LoVo (cell line): ENCODE data around the gene ERBB2.
"Not testable (repeated sequence)": the region's sequence is repeated elsewhere in the genome, so short reads cannot be mapped to it uniquely, and the experiment has no call there.

Experiments
- DNase-seq: peaks from one replicate; pipeline ENCODE4 v3.0.0-alpha.2; 2016; ENCODE audit warnings: low spot score

ERBB2 gene

DNA sequence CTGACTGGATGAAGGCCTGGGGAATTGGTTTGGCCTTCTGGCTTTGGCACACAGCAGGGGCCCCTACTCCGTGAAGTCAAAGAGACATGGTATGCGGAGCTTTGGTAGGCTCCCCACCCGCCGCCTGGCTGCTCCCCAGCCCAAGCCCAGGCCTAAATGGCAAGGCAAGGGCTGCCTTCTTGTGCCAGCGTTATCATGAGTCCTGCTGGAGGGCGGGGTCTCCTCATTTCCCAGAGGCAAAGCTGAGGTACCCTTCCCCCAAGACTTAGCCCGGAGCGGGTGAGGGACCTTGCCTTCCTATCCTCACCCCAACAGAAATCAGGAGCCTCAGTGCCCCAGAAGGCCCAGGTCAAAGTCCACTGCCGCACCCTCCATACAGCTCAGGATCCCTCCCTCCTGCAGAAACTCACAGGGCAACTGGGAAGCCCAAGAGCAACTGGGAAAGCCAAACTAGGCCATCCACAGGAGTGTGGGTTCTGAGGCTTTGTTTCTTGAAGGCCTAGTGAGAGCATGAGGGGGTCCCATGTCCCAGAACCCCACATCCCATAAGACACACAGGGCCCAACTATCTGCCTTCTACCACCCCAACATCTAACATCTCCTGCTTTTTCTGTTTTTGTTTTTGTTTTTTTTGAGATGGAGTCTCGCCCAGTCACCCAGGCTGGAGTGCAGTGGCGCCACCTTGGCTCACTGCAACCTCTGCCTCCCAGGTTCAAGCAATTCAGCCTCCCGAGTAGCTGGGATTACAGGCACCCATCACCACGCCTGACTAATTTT is 21.3 kb upstream of the ERBB2 start:
- DNase-seq = peak; percentile 71

DNA sequence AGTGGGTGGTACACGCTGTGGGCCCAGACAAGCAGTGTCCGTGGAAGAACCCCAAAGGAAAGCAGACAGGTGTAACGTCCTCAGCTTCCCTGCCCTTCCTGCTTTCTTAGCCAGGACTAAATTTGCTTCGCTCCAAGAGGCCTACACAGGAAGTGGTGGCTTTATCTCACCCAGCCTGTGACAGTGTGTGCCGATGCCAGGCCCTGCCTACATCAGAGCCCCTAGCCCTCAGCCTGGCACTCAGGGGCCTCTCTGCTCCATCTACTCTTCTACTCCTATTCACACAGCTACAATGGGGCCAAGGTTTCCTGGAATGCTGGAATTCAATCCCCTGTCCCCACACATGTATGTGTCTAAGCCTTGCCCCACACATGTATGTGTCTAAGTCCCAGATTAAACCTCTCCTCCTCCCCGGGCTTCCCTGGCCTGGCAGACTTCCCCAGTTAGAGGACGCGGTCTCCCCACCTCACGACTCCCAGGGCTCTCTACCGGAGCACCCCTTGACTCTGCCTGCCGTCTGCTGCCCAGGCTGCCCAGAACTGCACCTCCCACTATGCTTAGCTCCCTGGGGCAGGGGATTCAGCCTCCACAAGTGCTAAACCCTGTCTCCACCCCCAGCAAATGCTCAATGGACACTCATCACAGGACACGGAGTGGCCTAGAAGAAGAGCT is 20.2 kb upstream of the ERBB2 start:
- no peak for DNase-seq

DNA sequence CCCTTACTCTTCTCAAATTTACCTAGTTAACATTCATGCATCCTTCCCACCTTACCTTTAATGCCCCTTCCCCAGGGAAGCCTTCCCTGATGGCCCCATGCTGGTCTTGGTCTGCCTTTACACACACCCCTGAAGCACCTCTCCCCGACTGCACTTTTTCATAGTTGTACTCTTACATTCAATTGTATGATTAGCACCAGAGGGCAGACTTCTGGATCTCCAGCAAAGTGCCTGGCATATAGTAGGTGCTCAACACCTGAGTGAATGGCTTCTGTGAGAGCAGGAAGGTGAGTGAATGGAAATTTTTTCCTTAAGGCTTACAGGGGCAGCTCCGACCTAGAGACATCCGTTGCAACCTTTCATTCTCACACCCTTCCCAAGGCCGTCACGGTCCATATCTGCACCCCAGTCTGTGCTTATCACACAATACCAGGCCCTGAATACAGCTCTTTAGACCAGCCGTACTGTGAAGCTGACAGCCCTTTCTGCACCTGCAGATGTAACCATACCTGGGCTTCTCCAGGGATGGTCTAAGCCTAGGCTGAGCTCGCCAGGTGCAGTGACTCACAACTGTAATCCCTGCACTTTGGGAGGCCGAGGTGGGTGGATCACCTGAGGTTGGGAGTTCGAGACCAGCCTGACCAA is 16.4 kb upstream of the ERBB2 start:
- DNase-seq = no peak

DNA sequence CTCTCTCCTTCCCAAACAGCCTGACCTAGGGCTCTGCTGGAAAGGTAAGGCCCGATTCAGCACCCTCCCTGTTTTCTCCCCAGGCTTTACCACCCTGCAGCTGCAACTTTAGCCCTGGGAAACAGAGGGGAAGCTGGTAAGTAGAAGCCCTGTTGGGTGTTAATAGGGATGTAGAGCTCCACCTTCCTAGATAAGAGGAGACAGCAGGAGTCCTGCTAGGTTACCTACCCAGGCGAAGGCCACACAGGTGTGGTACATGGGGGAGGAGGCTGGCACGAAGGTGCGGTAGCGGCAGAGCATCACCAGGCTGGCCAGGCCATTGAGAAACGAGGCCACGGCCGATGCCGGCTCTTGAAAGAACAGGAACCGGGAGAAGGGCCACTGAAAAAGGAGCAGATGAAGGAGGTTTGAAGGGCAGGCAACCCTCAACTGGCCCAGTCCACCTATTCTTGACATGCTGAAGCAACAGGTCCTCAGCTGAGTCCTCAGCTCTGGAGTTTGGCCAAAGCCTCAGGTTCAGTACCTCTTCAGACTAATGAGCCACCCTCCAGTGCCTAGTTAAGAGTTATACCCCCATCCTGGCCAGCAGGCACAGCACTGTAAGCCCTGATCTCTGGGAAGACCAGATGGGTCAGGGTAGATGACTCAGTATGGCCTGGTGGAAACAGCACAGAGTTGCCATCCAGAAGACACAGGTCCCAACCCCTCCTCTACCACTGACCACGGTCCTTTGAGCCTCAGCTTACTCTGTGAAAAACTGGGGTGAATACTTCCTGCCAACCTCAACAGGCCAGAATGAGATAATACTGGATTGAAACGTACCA is 15.3 kb upstream of the ERBB2 start:
- no peak for DNase-seq

DNA sequence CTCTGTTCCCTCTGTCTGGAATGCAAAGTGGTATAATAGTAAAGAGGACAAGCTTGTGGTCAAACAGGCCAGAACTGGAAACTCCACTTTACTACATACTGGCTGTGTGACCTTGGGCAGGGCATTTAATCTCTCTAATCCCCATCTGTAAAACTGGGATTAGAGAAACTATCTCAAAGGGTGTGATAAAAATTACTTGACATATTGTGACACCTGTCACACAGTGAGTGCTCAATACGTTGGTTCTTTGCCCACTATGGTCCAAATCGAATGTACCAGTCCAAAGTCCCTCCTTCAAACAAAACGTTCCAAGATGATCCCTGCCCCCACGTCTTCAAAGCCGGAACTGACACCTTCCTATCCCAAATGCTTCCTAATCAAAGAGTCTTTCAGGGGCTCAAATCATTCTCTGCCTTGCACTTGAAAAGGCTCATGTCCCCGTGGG is 12.7 kb upstream of the ERBB2 start:
- no peak for DNase-seq

DNA sequence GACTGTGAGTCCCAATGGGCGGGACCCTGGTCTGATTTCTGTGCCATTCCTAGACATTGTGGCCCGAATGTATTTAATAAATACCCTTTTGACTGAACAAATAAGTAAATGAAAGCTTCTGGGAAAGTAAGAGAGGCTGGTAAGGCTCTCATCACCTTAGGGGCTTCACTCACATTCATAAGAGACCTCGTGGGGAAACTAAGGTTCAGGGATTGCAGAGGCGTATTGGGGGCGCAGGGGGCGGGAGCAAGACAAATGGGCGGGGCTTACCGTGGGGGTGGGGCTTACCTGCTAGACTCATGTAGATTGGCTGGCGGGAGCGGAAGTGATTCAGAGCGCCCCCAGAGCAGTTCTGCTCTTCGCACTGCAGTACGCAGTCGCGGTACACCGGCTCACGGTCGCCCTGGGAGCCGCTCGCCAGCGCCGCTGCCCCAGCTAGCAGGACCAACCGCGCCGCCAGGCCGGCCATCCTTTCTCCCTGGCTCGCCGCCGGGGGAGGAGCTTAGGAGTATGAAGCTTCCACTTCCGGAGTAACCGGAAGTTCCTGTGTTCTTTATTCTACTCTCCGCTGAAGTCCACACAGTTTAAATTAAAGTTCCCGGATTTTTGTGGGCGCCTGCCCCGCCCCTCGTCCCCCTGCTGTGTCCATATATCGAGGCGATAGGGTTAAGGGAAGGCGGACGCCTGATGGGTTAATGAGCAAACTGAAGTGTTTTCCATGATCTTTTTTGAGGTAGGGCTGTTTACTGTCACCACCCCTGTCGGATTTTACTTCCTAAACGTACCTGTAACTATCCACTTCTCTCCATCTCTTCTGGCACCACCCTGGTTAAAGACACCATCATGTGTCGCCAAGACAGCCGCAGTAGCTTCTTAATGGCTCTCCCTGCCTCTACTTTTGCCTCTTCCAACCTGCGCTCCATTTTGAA is 12.1 kb upstream of the ERBB2 start, which contains the start of gene PGAP3:
TSS of gene PGAP3 (minus strand) at position 512 of the 929 bp plus-strand sequence. CDS start at position 469, 43 bp downstream.
- peak; percentile 92 for DNase-seq

DNA sequence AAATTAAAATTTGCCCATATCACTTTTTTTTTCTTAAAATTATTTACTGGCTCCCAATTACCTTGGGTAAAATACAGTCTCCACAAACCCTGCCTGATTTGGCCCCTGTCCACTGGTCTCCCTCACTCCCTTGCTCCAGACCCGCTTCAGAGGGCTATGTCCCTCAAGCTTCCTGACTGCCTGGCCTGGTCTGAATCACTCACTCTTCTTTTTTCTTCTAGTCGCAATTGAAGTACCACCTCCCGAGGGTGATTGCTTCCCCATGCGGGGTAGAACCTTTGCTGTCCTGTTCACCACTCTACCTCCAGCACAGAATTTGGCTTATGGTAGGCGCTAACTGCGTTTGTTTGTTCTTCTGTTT is 11.4 kb upstream of the ERBB2 start:
- no peak for DNase-seq

DNA sequence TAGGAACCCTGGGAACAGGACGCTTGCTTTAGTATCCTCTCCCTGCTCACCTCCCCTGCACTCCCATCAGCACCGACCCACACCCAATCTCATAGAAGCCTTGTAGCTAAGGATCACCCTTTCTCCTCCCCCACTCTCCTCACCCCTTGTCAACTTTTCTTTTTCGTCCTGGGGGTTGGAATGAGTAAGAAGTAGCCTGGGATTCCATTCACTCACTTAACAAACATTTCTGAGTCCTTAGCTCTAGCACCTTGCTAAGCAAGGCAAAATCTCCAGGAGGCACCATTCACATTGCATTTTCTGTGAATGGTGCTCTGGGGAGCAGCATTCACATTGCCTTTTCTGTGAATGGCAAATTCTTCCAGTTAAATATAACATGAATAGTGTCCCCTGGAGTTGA is 10.9 kb upstream of the ERBB2 start:
- no peak for DNase-seq

DNA sequence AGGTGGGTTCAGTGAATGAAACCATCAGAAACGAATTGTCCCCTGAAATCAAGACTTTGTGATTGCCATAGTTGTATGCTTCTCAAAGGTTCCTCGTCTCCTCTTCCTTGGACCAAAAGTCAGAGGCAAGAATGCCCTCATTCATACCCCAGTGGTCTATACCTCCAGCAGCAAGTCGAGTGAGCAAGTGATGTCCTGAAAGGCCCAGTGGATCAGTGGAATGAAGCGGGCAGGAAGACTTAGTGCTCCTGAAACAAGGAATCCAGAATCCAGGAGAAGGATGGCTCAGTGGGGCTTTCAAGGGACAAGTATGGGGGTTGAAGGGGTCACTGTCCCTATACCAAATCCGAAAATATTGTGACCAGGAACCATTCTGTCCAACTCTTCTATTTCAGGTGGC is 5.3 kb upstream of the ERBB2 start:
- no peak for DNase-seq

DNA sequence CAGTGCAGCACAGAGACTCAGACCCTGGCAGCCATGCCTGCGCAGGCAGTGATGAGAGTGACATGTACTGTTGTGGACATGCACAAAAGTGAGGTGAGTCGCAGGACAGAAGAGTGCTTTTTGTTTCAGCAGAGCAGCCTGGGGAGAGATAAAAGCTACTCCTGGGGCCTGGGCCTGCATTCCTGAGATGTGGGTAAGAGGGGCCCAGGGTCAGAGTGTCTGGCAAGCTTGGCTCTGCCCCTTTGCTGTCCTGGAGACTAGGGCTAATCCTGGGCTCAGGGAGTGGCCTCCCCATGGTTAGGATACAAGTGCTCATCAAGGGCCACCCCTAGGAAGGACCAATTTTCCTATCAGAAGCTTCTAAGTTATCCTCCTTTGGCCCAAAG is 4.8 kb upstream of the ERBB2 start:
- no peak for DNase-seq

DNA sequence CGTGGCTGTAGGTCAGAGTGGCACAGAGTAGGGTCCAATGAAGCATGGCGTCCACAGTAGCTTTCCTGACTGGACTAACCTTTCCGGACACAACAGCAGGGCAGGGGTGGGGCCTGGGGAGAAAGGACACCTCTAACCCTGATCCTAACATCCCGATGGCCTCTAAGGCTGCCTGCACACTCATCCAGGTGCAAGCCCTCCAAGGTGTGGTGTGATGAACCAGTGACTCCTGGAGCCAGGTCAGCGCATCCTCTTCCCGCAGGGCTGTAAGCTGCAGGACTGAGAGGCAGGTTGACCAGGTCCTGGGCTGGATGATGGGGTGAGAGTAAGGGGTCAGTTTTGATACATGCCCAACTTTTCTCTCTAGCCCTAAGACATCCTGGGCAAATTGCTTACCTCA is 3.1 kb upstream of the ERBB2 start:
- no peak for DNase-seq

DNA sequence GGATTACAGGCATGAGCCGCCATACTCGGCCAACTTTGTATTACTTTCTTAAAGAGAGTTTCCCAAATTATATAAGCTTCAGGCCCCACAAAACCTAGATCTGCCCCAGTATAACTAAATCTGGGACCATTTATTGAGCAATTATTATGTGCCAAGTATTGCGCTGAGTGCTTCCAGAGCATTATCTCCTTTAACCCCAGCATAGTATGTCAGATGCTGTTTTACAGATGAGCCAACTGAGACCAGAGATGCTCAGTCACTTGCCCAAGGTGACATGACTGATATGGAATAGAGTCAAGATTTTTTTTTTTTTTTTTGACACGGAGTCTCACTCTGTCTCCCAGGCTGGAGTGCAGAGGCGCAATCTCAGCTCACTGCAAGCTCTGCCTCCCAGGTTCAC is 1.9 kb upstream of the ERBB2 start:
- DNase-seq = no peak

DNA sequence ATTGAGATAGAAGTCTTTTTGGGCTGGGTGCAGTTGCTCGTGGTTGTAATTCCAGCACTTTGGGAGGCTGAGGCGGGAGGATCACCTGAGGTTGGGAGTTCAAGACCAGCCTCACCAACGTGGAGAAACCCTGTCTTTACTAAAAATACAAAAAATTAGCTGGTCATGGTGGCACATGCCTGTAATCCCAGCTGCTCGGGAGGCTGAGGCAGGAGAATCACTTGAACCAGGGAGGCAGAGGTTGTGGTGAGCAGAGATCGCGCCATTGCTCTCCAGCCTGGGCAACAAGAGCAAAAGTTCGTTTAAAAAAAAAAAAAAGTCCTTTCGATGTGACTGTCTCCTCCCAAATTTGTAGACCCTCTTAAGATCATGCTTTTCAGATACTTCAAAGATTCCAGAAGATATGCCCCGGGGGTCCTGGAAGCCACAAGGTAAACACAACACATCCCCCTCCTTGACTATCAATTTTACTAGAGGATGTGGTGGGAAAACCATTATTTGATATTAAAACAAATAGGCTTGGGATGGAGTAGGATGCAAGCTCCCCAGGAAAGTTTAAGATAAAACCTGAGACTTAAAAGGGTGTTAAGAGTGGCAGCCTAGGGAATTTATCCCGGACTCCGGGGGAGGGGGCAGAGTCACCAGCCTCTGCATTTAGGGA is 577 bp upstream of the ERBB2 start:
- not testable (repeated sequence) for DNase-seq

DNA sequence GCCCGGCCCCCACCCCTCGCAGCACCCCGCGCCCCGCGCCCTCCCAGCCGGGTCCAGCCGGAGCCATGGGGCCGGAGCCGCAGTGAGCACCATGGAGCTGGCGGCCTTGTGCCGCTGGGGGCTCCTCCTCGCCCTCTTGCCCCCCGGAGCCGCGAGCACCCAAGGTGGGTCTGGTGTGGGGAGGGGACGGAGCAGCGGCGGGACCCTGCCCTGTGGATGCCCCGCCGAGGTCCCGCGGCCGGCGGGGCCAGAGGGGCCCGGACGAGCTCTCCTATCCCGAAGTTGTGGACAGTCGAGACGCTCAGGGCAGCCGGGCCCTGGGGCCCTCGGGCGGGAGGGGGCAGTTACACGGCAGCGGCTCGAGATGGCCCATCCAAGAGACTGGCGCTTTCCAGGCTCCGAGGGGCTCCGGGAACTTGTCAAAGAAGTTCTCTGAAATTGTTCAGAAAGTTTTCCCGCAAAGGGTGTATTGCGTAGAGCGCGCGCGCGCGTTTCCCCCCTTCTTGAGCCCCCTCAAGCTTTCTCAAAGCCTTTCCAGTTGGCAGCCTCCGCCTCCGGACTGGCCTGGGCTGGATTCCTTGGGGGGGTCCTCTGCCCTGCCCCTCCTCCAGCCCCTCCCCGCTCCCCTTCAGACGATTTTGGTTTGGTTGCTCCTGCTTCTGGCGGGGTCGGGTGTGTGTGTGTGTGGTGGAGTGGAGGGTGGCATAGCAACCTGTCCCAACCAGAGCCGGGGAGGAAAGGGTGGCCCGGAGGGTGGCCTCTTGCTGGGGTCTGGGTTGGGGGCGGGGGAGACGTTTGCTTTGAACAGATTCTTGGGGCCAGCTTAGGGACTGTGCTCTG is 504 bp downstream of the ERBB2 start:
- no peak for DNase-seq

DNA sequence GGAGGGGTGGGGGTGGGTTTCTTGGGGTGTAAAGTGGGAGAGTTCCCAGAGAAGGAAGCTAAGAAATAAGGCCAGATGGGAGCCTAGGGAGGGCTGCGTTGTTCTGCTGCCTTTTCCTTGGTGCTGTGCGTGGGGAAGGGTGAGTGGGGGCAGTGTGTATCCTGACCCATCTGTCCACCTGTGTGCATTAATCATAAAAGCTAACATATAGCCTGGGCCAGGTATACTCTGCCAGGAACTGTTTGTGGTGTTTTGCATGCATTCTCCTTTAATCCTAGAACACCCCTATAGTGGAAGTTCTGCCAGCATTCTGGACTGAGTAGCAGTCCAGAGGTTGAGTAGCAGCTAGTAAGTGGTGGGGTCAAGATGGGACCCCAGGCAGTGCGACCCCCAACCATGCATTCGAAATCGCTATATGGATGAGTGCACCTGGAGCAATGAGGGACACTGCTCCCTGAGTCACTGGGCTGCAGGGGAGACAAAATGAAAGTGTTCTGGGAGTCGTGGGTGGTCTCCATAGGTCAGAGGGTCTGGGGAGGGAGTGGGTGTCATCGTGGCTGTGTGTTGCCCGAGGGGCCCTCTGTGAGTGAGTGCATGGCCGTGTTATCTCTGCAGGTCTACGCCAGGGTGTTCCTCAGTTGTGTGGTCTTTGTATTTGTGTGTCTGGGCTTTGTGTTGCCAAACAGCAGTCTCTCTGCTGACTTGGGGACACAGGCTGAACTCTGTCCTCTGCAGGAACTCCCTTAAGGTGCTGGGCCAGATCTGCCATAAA is 1.3 kb downstream of the ERBB2 start:
- peak; percentile 41 for DNase-seq

DNA sequence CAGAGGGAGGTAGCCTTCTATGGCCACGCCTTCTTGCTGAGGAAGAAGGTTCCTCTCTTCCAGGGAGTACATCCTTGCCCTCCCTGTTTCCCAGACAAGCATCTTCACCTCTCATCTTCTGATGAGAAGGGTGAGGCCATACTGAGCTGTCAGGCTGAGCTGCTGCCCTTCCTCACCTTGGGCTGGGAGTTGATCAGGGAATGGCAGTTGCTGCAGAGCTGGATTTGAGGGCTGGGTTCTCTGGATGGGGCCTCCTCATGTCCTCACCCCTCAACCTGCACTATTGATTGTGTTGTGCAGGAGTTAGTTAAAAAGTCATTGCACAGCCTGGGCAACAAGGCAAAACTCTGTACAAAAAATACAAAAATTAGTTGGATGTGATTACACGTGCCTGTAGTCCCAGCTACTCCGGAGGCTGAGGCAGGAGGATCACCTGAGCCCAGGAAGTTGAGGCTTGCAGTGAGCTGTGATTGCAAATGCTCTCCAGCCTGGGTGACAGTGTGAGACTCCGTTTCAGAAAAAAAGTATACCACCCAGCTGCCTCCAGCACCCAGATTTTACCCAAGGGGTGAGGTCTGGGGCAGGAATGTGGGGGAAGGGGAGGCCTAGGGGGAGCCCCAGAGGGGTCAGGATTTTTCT is 2.0 kb downstream of the ERBB2 start:
- DNase-seq = no peak

DNA sequence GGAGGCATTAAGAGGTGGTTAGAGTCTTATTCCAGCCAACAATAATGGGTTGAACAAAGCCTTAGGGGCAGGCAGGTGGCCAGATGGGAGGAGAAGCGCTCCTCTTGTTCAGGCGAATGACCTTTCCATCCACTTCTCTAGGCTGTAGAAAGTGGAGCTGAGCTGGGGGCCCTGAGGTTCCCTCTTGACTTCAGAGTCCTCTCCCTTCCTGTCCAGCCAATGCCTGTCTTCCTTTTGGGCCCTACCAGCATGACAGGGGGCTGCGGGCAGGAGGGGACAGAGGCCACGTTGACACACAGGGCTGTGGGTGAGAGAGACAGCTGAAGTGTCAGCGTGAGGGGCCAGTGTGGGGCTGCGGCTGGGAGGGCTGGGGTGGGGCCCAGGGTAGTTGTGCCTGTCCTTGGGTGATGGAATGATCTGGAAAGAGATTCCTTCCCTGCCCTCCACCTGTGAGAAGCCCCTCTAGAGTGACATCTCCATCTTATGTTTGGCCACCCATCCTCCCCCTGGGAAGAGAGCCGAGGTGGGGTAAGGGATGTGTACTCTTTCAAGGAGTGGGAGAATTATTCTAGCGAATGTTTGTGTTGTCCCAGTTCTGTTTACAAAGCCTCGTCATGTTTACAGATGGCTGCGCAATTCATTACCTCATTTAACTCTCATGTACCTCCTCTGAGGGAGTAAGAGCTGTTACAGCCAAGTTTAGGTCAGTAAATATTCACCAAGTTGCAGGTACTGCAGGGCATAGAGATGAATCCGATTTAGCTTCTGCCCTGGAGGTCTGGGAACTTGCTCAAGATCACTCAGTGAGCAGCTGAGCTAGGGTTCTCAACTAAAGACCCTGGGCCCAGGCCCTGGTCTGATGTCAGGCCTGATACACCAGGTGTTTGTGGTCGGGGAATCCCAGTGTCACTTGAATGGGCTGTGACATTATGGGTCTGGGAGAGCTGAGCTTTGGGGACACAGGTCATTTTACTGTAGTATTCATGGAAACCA is 3.3 kb downstream of the ERBB2 start:
- no peak for DNase-seq
